GM21360 (cell line): ENCODE data around the gene CAMK2D.

Experiments used
- ATAC-seq: cut with Tn5 transposase; IDR thresholded peaks from one replicate; pipeline ENCODE4 v1.9.1; 2021; ENCODE audit warnings: mild to moderate bottlenecking, moderate library complexity; ENCODE audit not compliant: unreplicated experiment

Gene CAMK2D

GRCh38 chr4:113576947-113577678, 184.4 kb downstream of the CAMK2D start:
- no peak for ATAC-seq

- no peak for ATAC-seq
Measured at GRCh38 chr4:113575401-113575800, 186.1 kb downstream of the CAMK2D start.

GRCh38 chr4:113574636-113575103, 186.9 kb downstream of the CAMK2D start:
- no peak for ATAC-seq

- ATAC-seq = no peak
Measured at GRCh38 chr4:113572620-113573019, 188.9 kb downstream of the CAMK2D start.

GRCh38 chr4:113566015-113566795, 195.3 kb downstream of the CAMK2D start:
- no peak for ATAC-seq

- ATAC-seq = no peak
Measured at GRCh38 chr4:113565702-113566012, 195.9 kb downstream of the CAMK2D start.

- ATAC-seq = peak; percentile 24
Measured at GRCh38 chr4:113564493-113564892, 197.0 kb downstream of the CAMK2D start.

- no peak for ATAC-seq
Measured at GRCh38 chr4:113563691-113564378, 197.7 kb downstream of the CAMK2D start.

- ATAC-seq = no peak
Measured at GRCh38 chr4:113561758-113562157, 199.8 kb downstream of the CAMK2D start.

GRCh38 chr4:113561092-113561491, 200.4 kb downstream of the CAMK2D start:
- ATAC-seq = no peak

- no peak for ATAC-seq
Measured at GRCh38 chr4:113560579-113560978, 201.0 kb downstream of the CAMK2D start.

GRCh38 chr4:113559947-113560346, 201.6 kb downstream of the CAMK2D start:
- no peak for ATAC-seq

GRCh38 chr4:113556382-113557134, 205.0 kb downstream of the CAMK2D start:
- ATAC-seq = no peak

- no peak for ATAC-seq
Measured at GRCh38 chr4:113555868-113556267, 205.7 kb downstream of the CAMK2D start.

- ATAC-seq = no peak
Measured at GRCh38 chr4:113553082-113553481, 208.5 kb downstream of the CAMK2D start.

- no peak for ATAC-seq
Measured at GRCh38 chr4:113550510-113550909, 211.0 kb downstream of the CAMK2D start.

- no peak for ATAC-seq
Measured at GRCh38 chr4:113548303-113548702, 213.2 kb downstream of the CAMK2D start.

- ATAC-seq = peak; percentile 98
Measured at GRCh38 chr4:113547487-113548042, 214.0 kb downstream of the CAMK2D start.

- ATAC-seq = no peak
Measured at GRCh38 chr4:113541933-113542332, 219.6 kb downstream of the CAMK2D start.

GRCh38 chr4:113540859-113541258, 220.7 kb downstream of the CAMK2D start:
- ATAC-seq = no peak

- ATAC-seq = no peak
Measured at GRCh38 chr4:113539408-113539807, 222.1 kb downstream of the CAMK2D start.
